Stimulated activated CD8-positive, alpha-beta memory T cell treated with anti-CD3 and anti-CD28 coated beads, Interleukin-7, amount 100 ng/mL, for 24 hours (primary cell): ENCODE measurements around the gene EGFLAM.
"Not testable (repeated sequence)": the region's sequence is repeated elsewhere in the genome, so short reads cannot be mapped to it uniquely, and the experiment has no call there.

Experiments used
- DNase-seq: peaks from one replicate; pipeline ENCODE4 v3.0.0-alpha.2; 2020; ENCODE audit warnings: low read depth

EGFLAM gene

DNA sequence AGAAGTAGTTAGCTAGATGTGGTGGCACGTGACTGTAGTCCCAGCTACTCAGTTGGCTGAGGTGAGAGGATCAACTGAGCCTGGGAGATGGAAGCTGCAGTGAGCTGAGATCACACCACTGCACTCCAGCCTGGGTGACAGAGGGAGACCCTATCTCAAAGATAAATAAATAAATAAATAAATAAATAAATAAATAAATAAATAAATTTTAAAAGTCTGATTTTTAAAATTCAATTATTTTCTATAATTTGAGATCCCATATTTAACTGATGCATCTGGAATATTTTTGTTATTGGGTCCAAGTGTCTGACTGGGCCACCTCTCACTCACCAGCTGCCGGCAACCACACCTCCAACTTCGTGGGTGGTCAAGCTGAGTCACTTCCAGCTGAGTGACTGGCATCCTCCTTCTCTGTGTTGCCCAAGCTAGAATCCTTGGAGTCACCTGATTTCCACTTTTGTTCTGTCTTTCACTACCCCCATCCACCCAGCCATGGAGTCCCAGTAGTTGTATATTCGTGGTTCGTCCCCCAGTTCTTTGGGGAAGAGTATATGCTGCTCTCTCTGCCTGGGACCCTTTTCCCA is 70.9 kb downstream of the EGFLAM start:
- DNase-seq: no peak

- no peak for DNase-seq
Observed at GRCh38 chr5:38330207-38330606, 71.8 kb downstream of the EGFLAM start.

- no peak for DNase-seq
Observed at GRCh38 chr5:38331831-38332230, 73.5 kb downstream of the EGFLAM start.

DNA sequence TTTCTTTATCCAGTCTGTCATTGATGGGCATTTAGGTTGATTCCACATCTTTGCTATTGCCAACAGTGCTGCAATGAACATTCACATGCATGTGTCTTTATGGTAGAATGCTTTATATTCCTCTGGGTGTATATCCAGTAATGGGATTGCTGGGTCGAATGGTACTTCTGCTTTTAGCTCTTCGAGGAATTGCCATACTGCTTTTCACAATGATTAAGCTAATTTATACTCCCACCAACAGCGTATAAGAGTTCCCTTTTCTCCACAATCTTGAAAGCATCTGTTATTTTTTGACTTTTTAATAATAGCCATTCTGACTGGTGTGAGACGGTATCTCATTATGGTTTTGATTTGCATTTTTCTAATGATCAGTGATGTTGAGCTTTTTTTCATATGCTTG is 74.8 kb downstream of the EGFLAM start:
- DNase-seq: not testable (repeated sequence)

DNA sequence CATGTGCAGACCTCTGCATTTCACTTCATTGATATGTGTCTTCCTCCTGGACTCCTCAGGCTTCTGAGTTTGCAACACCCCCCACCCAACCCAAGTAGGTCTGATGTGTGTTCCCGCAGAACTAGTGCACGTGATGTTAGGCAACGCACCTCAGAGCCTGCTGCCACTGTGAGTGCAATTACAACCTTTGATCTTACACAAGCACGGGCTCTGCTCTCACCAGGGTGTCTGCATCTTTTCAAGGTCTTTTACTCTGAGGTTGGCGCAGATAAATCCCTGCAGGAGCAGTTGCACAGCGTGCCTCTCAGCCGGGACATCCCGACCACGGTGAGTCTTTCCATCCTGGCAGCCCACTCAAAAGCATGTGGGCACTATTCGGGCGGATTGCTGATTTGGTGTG is 80.1 kb downstream of the EGFLAM start:
- no peak for DNase-seq

DNA sequence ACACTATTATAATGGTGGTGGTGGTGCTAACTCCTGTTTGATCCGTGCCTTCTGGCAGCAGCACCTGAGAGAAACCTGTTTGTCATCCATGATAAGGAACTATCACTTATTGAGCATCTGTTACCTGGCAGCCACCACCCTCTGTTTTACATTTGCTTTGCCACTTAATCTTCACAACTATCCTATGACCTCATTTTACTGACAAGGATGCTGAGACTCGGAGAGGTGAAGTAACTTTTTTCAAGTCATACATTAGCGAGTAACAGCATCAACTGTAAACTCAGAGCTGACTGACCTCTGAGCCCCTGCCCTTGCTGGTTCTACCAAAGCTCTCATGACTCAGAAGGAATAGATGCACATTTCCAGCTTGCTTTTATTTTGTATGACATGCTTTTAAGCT is 81.1 kb downstream of the EGFLAM start:
- DNase-seq: no peak

- DNase-seq: no peak
Observed at GRCh38 chr5:38341056-38341455, 82.7 kb downstream of the EGFLAM start.

GRCh38 chr5:38341641-38342040 is 83.3 kb downstream of the EGFLAM start:
- DNase-seq: no peak

GRCh38 chr5:38342261-38342660 is 83.9 kb downstream of the EGFLAM start:
- DNase-seq: no peak

DNA sequence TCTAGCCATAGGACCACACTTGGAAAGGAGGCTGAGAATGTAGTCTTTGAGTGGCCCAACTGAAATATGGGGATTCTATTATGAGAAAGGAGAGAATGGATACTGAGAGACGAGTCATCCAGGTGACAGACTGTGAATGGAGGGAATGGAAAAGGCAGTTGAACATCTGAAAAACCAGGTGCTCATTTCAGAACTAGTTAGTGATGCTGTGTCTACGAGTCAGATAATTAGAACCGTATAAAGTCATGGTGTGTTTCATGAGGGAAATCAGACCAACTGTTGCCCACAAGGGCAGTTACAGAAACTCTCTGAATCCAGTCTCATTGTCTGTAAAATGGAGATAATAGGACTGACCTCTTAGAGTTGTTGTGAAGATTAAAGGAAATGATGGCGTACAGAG is 86.5 kb downstream of the EGFLAM start:
- no peak for DNase-seq

DNA sequence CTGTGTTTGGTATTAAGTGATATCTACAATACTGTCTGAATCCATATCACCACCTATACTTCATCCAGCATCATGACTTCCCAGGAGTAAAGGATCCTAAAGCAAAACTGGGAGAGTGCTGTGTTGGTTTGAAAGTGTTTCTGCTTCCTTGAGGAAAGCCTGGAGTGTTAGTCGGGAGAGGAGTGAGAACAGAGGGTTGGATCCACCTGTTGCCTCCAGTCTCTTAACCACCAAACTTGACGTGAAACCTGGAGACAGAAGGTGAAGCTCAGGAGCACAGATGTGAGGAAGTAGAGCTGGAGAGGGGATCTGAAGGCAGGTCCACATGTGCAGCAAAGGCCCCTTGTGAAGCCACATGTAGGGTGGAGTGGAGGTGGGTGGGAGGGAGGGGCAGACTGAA is 88.2 kb downstream of the EGFLAM start:
- no peak for DNase-seq

DNA sequence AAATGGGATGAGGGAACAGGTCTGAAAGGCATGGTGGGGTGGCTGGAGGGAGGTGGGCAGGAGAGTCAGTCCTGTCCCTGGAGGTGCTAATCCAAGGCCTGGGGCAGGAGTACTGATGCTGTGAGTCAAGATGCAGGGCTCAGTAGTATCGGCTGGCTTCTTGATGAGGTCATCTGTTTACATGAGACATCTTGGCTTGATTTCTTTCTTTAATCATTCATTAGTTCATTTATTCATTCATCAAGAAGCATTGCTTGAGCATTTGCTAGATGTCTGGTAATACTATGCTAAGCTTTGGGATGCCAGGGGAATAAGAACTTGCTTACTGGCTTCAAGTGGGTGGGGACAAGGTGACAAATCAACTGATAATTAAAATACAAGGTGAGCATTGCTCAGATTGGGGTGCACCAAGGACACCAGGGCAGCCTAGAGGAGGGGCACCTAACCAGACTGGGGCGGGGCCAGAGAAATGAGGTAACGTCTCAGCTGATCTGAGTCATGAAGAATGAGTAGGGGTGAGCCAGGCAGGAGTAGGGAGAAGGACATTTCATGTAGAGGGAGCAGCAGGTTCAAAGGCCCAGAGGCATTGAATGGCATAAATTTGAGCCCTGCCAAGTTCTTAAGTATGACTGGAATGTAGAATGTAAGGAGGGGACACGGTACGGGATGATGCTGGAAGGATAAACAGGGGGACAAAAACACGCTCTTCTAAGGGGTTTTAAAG is 88.8 kb downstream of the EGFLAM start:
- no peak for DNase-seq

- no peak for DNase-seq
Observed at GRCh38 chr5:38347896-38348295, 89.5 kb downstream of the EGFLAM start.

- no peak for DNase-seq
Observed at GRCh38 chr5:38360323-38361061, 102.1 kb downstream of the EGFLAM start.

DNA sequence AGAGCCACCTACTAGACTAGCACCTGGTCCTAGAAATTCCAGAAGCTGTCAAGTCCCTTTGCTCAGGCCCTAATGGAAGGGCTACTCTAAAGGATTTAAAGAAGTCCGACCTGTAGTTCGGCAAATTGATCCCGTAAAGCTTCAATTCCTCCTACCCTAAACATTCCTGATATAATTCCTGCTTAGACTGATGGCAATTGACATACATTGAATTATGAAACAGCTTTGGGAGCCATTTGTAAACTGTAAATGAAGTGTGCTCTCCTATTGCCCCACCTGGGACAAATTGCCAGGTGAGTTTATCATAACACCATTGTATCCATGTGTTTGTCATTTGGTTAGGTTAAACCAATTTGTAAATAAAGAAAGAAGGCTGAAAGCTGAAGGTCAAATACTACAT is 104.4 kb downstream of the EGFLAM start:
- no peak for DNase-seq

GRCh38 chr5:38364825-38365224 is 106.5 kb downstream of the EGFLAM start:
- DNase-seq: no peak

DNA sequence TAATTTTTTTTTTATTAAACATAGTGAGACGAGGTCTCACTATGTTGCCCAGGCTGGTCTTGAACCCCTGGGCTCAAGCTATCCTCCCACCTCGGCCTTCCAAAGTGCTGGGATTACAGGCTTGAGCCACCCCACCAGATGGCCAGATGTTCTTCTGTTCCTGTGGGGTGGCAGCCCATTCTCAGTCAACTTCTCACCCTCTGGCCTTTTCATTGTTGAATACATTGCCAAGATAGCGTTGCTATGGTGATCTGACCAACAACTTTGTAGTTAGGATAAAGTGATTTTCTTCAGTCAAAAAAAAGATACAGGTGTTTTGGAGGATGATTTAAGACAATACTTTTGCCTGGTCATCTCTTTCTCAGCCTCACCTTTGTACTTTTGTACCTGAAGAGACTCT is 109.1 kb downstream of the EGFLAM start:
- no peak for DNase-seq

GRCh38 chr5:38367966-38368365 is 109.6 kb downstream of the EGFLAM start:
- no peak for DNase-seq

DNA sequence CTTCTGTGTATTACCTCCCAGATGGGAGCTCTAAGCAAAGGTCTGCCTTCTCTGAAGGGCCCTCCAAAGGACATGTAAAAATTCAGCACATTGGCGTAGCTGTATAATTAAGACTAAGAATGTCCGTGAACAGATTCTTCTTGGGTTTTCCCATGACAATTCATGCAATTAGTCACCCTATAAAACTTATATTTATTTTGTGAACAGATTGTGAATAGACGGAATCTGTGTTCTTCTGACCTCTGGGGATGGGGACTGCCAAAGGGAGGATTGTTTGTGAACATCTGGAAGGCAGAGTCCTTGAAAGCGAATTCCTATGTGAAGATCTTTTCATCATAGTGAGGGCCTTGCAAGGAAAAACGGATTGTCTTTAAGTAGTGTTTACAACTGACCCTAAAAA is 111.3 kb downstream of the EGFLAM start:
- no peak for DNase-seq

- DNase-seq: no peak
Observed at GRCh38 chr5:38370358-38371100, 112.2 kb downstream of the EGFLAM start.

GRCh38 chr5:38371596-38371995 is 113.2 kb downstream of the EGFLAM start:
- DNase-seq: no peak

DNA sequence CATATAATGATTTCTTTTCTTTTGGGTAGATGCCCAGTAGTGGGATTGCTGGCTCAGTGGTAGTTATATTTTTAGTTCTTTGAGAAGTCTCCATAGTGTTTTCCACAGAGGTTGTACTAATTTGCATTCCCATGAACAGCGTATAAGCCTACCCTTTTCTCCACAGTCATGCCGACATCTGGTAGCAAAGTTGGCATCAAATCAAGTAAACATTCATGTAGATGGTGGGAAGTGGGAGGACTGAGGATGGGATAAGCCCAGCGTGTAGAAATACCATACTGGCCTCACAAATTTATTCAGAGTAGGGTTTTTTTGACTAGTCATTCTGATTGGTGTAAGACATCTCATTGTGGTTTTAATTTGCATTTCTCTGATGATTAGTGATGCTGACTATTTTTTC is 115.4 kb downstream of the EGFLAM start:
- no peak for DNase-seq

DNA sequence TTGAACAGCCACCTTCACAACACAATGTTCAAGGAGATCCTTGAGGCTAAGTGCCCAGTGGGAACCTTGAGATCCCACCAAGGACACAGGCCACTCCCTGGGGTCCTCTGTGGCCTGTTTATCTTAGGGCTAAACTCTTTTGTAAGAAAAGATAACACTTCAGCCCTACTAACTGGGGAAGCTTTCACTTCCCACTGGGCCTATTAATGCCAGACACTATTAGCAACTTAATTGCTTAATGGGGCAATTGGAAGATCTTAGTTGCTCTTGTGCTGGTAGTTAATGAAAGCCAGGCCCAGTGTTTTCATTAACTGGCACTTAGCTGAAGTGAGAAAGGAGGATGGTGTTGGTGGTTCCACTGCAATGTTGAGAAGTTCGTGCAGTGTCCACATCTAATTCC is 117.1 kb downstream of the EGFLAM start:
- DNase-seq: no peak
